ENCODE results near the gene FHOD3. TPM values are rescaled to one million over a fixed set of nuclear protein-coding genes. Genes with fewer than 3 reads are reported as not detected.
A peak's percentile ranks its signal among the peaks of the same experiment; 100 is the strongest.

The FHOD3 gene
- total RNA-seq, 1 experiment from 2014 or later = 5.0 TPM

DNA sequence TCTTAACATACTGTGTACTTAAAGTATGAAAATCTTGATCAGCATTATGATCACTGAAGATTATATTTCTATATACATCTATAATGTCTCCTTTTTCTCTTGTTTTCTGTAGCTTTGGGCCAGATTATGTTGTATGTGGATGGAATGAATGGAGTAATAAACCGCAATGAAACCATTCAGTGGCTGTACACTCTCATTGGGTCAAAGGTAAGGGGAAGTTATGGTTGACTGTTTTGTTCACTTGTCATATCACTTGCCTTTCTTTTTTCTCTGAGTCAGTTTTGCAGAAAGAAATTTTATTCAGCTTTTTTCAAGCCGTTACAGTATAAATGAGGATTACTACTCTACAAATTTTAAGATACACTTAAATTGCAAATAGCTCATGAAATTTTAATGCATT is 278.8 kb downstream of the FHOD3 start:
- Mint-ChIP-seq H3K4me1 (ENCODE audit: insufficient read depth, unreplicated experiment) (peaks cover 25% of the 10 kb centered on the region), H3K27ac (ENCODE audit: low read depth, unreplicated experiment) (no peak overlapping the region), H3K4me3 (ENCODE audit: unreplicated experiment) (no peak overlapping the region), H3K9me3 (ENCODE audit: unreplicated experiment) (no peaks in the 10 kb centered on the region), H3K27me3 (ENCODE audit: insufficient read depth, unreplicated experiment) (no peaks in the 10 kb centered on the region), H3K36me3 (ENCODE audit: insufficient read depth, unreplicated experiment) (peaks cover 6% of the 10 kb centered on the region)
- TF ChIP-seq, protein P1, sequence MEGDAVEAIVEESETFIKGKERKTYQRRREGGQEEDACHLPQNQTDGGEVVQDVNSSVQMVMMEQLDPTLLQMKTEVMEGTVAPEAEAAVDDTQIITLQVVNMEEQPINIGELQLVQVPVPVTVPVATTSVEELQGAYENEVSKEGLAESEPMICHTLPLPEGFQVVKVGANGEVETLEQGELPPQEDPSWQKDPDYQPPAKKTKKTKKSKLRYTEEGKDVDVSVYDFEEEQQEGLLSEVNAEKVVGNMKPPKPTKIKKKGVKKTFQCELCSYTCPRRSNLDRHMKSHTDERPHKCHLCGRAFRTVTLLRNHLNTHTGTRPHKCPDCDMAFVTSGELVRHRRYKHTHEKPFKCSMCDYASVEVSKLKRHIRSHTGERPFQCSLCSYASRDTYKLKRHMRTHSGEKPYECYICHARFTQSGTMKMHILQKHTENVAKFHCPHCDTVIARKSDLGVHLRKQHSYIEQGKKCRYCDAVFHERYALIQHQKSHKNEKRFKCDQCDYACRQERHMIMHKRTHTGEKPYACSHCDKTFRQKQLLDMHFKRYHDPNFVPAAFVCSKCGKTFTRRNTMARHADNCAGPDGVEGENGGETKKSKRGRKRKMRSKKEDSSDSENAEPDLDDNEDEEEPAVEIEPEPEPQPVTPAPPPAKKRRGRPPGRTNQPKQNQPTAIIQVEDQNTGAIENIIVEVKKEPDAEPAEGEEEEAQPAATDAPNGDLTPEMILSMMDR (IDR thresholded peaks at IDR 0.05; ENCODE audit: unreplicated experiment) = no peak
- DNase-seq (ENCODE audit: unreplicated experiment) = no peak
- ChIA-PET CTCF (interaction anchor here (0.6 to 1.4 kb wide), 7 partner anchors 78 to 554 kb away, joined by 3 to 5 read pairs (median 3); no protein-coding TSS in a partner anchor), POLR2A (interaction anchor here (0.7 kb wide), 1 partner anchor 509 kb away, joined by 3 read pairs; no protein-coding TSS in a partner anchor)
- BruUV-seq (replicated peaks) = no TSS peak
- intact Hi-C loops (cut with micrococcal nuclease) = no loop called here

DNA sequence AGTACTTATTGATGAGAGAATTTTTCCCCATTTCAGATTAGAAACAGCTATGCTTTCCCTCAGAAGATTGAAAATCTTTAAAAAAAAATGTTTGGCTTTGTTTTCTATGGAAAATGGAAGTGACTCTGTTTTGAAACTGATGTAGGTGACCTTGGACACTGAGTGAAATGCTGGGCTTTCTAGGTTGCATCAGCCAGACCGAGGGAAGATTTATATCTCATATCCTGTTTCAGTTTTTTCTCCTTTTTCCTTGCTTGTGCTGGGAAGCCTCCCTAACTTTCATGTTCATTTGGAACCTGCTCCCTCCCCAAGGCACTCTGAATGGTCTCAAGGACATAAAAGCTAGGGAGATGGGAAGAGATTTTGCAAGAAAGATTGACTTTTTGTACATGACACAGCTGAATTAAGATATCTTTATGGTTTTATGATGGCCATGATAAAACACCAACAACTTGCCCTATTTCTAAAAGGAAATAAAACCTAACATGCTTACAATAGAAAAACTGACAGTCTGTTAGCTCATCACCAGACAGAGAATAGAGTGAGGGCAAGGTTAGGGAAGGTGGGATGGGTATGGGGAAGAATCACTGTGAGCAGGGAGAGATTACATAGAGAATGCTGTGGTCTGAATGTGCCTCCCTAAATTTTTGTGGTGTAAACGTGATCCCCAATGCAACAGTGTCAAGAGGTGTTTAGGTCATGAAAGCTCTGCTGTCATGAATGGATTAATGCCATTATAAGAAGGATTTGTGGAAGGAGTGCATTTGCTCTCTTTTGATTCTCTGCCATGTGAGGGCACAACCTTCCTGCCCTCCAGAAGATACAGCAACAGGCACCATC is 281.6 kb downstream of the FHOD3 start:
- CTCF ChIA-PET = interaction anchor here (0.5 to 0.6 kb wide), 3 partner anchors 12 to 299 kb away, joined by 3 to 4 read pairs (median 3); no protein-coding TSS in a partner anchor
- POLR2A ChIA-PET = interaction anchor here (0.6 kb wide), 1 partner anchor 137 kb away, joined by 3 read pairs; no protein-coding TSS in a partner anchor
- Mint-ChIP-seq H3K27ac (ENCODE audit: low read depth, unreplicated experiment) (no peak overlapping the region), H3K27me3 (ENCODE audit: insufficient read depth, unreplicated experiment) (no peaks in the 10 kb centered on the region), H3K4me1 (ENCODE audit: insufficient read depth, unreplicated experiment) (peaks cover 20% of the 10 kb centered on the region), H3K9me3 (ENCODE audit: unreplicated experiment) (no peaks in the 10 kb centered on the region), H3K4me3 (ENCODE audit: unreplicated experiment) (no peak overlapping the region), H3K36me3 (ENCODE audit: insufficient read depth, unreplicated experiment) (peaks cover 11% of the 10 kb centered on the region)
- BruUV-seq (replicated peaks) = no TSS peak
- intact Hi-C loops (cut with micrococcal nuclease) = no loop called here
- no peak for DNase-seq (ENCODE audit: unreplicated experiment)
- TF ChIP-seq, protein P1 (IDR thresholded peaks at IDR 0.05; ENCODE audit: unreplicated experiment) = no peak

DNA sequence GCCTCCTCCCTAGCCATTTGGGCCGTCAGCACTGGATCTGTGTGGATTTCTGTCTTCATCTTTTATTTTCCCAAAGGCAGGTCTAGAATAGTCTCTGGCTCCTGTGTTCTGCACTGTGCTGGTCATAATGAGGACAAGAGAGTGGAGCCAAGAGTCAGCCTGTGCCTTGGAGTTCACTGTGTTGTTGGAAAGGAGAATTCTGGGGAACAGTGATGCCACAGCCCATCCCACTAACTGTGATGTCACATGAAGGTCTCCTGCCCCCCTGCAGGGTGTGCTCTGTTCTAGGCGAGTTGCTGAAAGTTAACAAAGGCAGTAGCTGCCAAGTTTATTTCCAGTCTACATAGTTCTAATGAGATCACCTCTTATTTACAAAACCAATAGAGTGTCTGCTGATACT is 282.8 kb downstream of the FHOD3 start:
- ChIA-PET POLR2A (no interaction called here), CTCF (interaction anchor here (0.6 to 1.7 kb wide), 2 partner anchors 9 to 280 kb away, joined by 3 to 7 read pairs; no protein-coding TSS in a partner anchor)
- TF ChIP-seq, protein P1 (IDR thresholded peaks at IDR 0.05; ENCODE audit: unreplicated experiment) = no peak
- Mint-ChIP-seq H3K4me1 (ENCODE audit: insufficient read depth, unreplicated experiment) (peaks cover 20% of the 10 kb centered on the region), H3K27ac (ENCODE audit: low read depth, unreplicated experiment) (peak overlapping the region; percentile 71), H3K36me3 (ENCODE audit: insufficient read depth, unreplicated experiment) (peaks cover 11% of the 10 kb centered on the region), H3K4me3 (ENCODE audit: unreplicated experiment) (no peak overlapping the region), H3K27me3 (ENCODE audit: insufficient read depth, unreplicated experiment) (no peaks in the 10 kb centered on the region), H3K9me3 (ENCODE audit: unreplicated experiment) (no peaks in the 10 kb centered on the region)
- peak; percentile 16 for DNase-seq (ENCODE audit: unreplicated experiment)
- BruUV-seq (replicated peaks) = no TSS peak
- intact Hi-C loops (cut with micrococcal nuclease) = loop anchor here (2.0 kb wide), 1 partner anchor 177 kb away; no protein-coding TSS in a partner anchor
